HL-60 (cell line): Measurements from ENCODE around the gene MAPT.

Source experiments
- DNase-seq, 2 experiments: peaks; one replicate each; pipeline ENCODE4 v3.0.0-alpha.2; 2010 to 2020; ENCODE audit warnings: low read depth in 1 of 2, low spot score in 1 of 2
- H3K27ac ChIP-seq: fragments of 250-450 bp; sonication (Bioruptor Pico); replicated peaks from 2 replicates; pipeline ENCODE4 v1.5.1; 2020; ENCODE audit warnings: mild to moderate bottlenecking, moderate library complexity
- H3K27me3 ChIP-seq: fragments of 250-450 bp; sonication (Bioruptor Pico); 2 replicates; pipeline ENCODE4 v1.5.1; 2021; ENCODE audit warnings: mild to moderate bottlenecking, moderate library complexity; ENCODE audit not compliant: insufficient read depth, poor library complexity, severe bottlenecking
- H3K4me3 ChIP-seq: replicated peaks from 2 replicates; pipeline ENCODE4 v1.5.1; 2011; ENCODE audit warnings: mild to moderate bottlenecking, control low read depth, low read length; ENCODE audit not compliant: insufficient read depth
- GABPA ChIP-seq: IDR thresholded peaks from 2 replicates; pipeline ENCODE4 v1.6.1; 2012; ENCODE audit warnings: low read depth
- POLR2AphosphoS5 ChIP-seq: IDR thresholded peaks from 2 replicates; pipeline ENCODE4 v1.6.1; 2012; ENCODE audit warnings: low read depth
- SPI1 ChIP-seq: IDR thresholded peaks from 2 replicates; pipeline ENCODE4 v1.6.1; 2012; ENCODE audit warnings: low read depth, mild to moderate bottlenecking, borderline replicate concordance
- TF ChIP-seq, protein P1 (sequence below): IDR thresholded peaks from 2 replicates; pipeline ENCODE4 v1.6.1; 2012; ENCODE audit warnings: low read depth; ENCODE audit not compliant: insufficient replicate concordance
- TF ChIP-seq, protein P2 (sequence below): IDR thresholded peaks from one replicate; pipeline ENCODE4 v1.5.1; 2011; ENCODE audit warnings: low read length, control low read depth, inconsistent platforms; ENCODE audit not compliant: insufficient read depth

MAPT gene

DNA sequence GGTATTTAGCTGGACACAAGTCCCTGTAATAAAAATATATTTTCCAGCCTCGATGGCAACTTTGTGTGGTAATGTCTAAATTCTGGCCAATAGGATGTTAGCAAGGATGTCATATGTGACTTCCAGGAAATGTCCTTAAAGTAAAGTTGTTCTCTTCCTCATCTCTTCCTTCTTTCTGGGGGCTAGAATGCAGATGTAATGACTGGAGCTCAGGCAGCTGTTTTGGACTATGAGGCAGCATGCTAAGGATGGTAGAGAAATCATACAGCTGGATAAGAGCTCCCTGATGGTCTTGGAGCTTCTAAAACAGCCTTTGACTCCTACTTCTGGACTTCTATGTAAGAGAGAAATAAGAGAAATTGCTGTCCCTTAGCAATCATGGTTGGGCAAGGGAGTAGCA, 16.9 kb upstream of the MAPT start:
- Histone ChIP-seq H3K27me3 (no peaks in the 10 kb centered on the region), H3K27ac (no peak overlapping the region), H3K4me3 (no peak overlapping the region)
- no peak for DNase-seq
- TF ChIP-seq SPI1, result no peak

DNA sequence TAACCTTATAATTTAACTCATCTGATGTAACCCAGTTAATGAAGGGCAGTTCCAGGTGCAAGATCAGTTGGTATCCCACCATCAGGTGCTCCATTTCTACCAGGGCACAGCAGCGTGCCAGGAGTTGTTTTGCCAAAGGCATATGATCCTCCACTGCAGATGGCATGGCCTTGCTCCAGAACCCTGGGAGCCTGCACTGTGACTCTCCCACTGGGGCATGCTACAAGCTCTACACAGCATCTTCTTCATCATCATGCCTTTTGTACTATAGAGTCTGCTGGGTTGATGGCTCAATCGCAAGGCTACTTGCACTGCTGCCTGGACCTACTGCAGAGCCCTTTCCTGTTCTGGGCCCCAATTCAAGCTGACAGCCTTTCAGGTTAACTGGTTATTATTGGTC, 11.3 kb upstream of the MAPT start:
- Histone ChIP-seq H3K4me3 (no peak overlapping the region), H3K27me3 (peaks cover 2% of the 10 kb centered on the region), H3K27ac (no peak overlapping the region)
- TF ChIP-seq, protein P1, sequence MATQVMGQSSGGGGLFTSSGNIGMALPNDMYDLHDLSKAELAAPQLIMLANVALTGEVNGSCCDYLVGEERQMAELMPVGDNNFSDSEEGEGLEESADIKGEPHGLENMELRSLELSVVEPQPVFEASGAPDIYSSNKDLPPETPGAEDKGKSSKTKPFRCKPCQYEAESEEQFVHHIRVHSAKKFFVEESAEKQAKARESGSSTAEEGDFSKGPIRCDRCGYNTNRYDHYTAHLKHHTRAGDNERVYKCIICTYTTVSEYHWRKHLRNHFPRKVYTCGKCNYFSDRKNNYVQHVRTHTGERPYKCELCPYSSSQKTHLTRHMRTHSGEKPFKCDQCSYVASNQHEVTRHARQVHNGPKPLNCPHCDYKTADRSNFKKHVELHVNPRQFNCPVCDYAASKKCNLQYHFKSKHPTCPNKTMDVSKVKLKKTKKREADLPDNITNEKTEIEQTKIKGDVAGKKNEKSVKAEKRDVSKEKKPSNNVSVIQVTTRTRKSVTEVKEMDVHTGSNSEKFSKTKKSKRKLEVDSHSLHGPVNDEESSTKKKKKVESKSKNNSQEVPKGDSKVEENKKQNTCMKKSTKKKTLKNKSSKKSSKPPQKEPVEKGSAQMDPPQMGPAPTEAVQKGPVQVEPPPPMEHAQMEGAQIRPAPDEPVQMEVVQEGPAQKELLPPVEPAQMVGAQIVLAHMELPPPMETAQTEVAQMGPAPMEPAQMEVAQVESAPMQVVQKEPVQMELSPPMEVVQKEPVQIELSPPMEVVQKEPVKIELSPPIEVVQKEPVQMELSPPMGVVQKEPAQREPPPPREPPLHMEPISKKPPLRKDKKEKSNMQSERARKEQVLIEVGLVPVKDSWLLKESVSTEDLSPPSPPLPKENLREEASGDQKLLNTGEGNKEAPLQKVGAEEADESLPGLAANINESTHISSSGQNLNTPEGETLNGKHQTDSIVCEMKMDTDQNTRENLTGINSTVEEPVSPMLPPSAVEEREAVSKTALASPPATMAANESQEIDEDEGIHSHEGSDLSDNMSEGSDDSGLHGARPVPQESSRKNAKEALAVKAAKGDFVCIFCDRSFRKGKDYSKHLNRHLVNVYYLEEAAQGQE, result no peak
- no peak for TF ChIP-seq GABPA
- TF ChIP-seq SPI1, result no peak
- TF ChIP-seq, protein P2, sequence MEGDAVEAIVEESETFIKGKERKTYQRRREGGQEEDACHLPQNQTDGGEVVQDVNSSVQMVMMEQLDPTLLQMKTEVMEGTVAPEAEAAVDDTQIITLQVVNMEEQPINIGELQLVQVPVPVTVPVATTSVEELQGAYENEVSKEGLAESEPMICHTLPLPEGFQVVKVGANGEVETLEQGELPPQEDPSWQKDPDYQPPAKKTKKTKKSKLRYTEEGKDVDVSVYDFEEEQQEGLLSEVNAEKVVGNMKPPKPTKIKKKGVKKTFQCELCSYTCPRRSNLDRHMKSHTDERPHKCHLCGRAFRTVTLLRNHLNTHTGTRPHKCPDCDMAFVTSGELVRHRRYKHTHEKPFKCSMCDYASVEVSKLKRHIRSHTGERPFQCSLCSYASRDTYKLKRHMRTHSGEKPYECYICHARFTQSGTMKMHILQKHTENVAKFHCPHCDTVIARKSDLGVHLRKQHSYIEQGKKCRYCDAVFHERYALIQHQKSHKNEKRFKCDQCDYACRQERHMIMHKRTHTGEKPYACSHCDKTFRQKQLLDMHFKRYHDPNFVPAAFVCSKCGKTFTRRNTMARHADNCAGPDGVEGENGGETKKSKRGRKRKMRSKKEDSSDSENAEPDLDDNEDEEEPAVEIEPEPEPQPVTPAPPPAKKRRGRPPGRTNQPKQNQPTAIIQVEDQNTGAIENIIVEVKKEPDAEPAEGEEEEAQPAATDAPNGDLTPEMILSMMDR, result no peak
- no peak for TF ChIP-seq POLR2AphosphoS5
- no peak for DNase-seq

DNA sequence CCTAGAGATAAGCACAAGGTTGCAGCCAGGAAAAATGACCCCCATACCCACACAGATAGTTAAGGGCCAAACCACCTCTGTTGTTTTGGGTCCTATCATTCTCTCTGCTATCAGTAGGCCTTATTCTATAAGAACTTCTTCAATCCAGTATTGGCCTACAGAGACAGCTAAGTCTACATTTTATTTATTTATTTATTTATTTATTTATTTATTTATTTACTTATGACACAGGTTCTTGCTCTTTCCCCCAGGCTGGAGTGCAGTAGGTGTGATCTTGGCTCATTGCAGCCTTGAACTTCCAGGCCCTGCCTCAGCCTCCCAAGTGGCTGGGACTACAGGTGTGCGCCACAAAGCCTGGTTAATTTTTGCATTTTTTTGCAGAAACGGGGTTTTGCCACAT, 7.5 kb upstream of the MAPT start:
- H3K27me3 ChIP-seq, result peaks cover 2% of the 10 kb centered on the region
- H3K4me3 ChIP-seq, result no peak overlapping the region
- H3K27ac ChIP-seq, result no peak overlapping the region
- DNase-seq, result no peak
- no peak for TF ChIP-seq SPI1
- TF ChIP-seq, protein P2, result no peak
- TF ChIP-seq, protein P1, result no peak
- no peak for TF ChIP-seq GABPA
- no peak for TF ChIP-seq POLR2AphosphoS5

DNA sequence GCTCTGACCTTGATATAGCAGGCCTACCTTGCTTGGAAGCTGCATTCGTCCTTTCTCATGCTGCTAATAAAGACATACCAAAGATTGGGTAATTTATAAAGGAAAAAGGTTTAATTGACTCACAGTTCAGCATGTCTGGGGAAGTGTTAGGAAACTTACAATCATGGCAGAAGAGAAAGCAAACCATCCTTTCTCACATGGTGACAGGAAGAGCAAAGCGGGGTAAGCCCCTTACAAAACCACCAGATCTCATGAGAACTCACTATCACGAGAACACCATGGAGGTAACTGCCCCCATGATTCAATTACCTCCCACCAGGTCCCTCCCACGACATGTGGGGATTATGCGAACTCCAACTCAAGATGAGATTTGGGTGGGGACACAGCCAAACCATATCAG, 6.0 kb upstream of the MAPT start:
- Histone ChIP-seq H3K27ac (no peak overlapping the region), H3K27me3 (peaks cover 2% of the 10 kb centered on the region), H3K4me3 (no peak overlapping the region)
- TF ChIP-seq POLR2AphosphoS5, result no peak
- TF ChIP-seq SPI1, result no peak
- TF ChIP-seq, protein P1, result no peak
- TF ChIP-seq, protein P2, result no peak
- no peak for TF ChIP-seq GABPA
- DNase-seq, result no peak
